Body of pancreas (tissue), 4 donors: Measurements from ENCODE around the gene ATP1A3. TPM values are rescaled to one million over a fixed set of nuclear protein-coding genes. Genes with fewer than 3 reads are reported as not detected.

ENCODE experiments used
- ATAC-seq: fragments of 150-250 bp; one replicate; pipeline ENCODE4 v1.9.1; 2016
- DNase-seq, 4 donors: peaks; one replicate each; pipeline ENCODE4 v3.0.0-alpha.2; 2019
- H3K27ac ChIP-seq, 4 donors: fragments of 200-600 bp; sonication (generic); 1 replicate in 3 of 4; 2 replicates in 1 of 4; pipeline versions ENCODE4 v1.5.1 to v1.6.1; 2016 to 2019; ENCODE audit warnings: mild to moderate bottlenecking in 1 of 4, mixed read lengths in 1 of 4, moderate library complexity in 1 of 4
- H3K27me3 ChIP-seq, 2 donors: fragments of 200-600 bp; sonication (generic); one replicate each; pipeline ENCODE4 v1.6.0; 2016; ENCODE audit warnings: mild to moderate bottlenecking in 1 of 2
- H3K36me3 ChIP-seq, 2 donors: fragments of 200-600 bp; sonication (generic); replicated peaks in 1 of 2; 2 replicates each; pipeline ENCODE4 v1.5.1; 2016; ENCODE audit warnings: low read depth in 2 of 2; ENCODE audit not compliant: insufficient read depth in 1 of 2
- H3K4me1 ChIP-seq: fragments of 200-600 bp; sonication (generic); one replicate; pipeline ENCODE4 v1.6.0; 2016
- H3K4me3 ChIP-seq, 2 donors: fragments of 200-600 bp; sonication (generic); 1 replicate in 1 of 2; 2 replicates in 1 of 2; pipeline ENCODE4 v1.5.1; 2016 to 2019
- H3K9me3 ChIP-seq, 3 donors: fragments of 200-600 bp; sonication (generic); 1 replicate in 2 of 3; 2 replicates in 1 of 3; pipeline ENCODE4 v1.5.1; 2016
- POLR2A ChIP-seq, 3 donors: fragments of 450-650 bp; IDR thresholded peaks; one replicate each; pipeline ENCODE4 v1.6.1; 2016; ENCODE audit warnings: antibody characterized with exemption in 3 of 3, mild to moderate bottlenecking in 2 of 3
- WGBS, 2 donors: methylation state at CpG; one replicate each; pipeline ENCODE4 v1.1.5; 2017; 5-methylcytosine and 5-hydroxymethylcytosine counted together
- intact Hi-C: fragments of 100-400 bp; cut with DNase I; formaldehyde crosslinking; loops from one replicate; pipeline ENCODE4 v1.15.1; 2023
- total RNA-seq, 2 donors: library from RNA; depleted of rRNA; stranded (reverse); fragments of >200 nt; gene quantifications; one replicate each; pipeline ENCODE4 v1.1.0, GENCODE V29; 2016
- TF ChIP-seq, protein P1 (sequence below), 7 experiments: fragments of 450-650 bp in 4 of 7; fragments of 200-600 bp in 3 of 7; sonication (generic) in 3 of 7; IDR thresholded peaks; one replicate each; pipeline ENCODE4 v1.5.1; 2016 to 2019; ENCODE audit warnings: antibody characterized with exemption in 7 of 7

The ATP1A3 gene
- total RNA-seq, 2 donors from 2014 or later: 0.26 TPM; not detected in 1

DNA sequence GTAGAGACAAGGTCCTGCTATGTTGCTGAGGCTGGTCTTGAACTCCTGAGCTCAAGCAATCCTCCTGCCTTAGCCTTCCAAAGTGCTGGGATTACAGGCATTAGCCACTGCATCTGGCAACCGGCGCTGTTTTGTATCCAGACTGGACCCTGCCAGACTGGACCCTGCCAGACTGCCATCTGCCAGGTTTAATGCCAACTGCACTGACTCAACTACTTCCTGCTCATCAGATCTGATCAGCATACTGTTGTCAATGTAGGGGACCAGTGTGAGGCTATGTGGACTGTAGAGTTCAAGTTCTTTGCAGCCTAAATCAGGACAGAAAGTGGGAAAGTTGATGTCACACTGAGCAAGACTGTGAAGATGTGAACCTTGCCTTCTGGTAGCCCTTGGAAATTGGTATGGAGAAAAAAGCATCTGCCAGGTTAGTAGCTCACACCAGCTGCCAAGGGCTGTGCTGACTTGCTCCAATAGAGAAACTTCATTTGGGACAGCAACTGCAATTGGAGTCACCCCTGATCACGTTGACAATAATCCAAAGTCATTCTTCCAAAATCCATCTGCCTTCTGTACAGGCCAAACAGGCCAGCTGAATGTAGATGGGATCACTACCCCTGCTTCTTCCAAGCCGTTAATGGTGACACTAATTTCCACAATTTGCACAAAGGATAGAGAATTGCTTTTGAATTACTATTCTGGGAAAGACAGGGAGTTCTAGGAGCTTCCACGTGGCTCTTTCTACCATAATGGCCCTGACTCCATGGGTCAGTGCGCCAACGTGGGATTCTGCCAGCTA is 36.8 kb upstream of the ATP1A3 start:
- WGBS, 2 donors: 66 to 85% methylated on average over 6 to 7 of the region's 7 CpGs
- Histone ChIP-seq H3K4me1 (no peaks in the 10 kb centered on the region), H3K36me3 (no peaks in the 10 kb centered on the region), H3K27me3 (no peaks in the 10 kb centered on the region), H3K9me3 (no peaks in the 10 kb centered on the region), H3K4me3 (no peak overlapping the region), H3K27ac (no peak overlapping the region)
- TF ChIP-seq POLR2A (IDR thresholded peaks at IDR 0.05): no peak
- TF ChIP-seq, protein P1, sequence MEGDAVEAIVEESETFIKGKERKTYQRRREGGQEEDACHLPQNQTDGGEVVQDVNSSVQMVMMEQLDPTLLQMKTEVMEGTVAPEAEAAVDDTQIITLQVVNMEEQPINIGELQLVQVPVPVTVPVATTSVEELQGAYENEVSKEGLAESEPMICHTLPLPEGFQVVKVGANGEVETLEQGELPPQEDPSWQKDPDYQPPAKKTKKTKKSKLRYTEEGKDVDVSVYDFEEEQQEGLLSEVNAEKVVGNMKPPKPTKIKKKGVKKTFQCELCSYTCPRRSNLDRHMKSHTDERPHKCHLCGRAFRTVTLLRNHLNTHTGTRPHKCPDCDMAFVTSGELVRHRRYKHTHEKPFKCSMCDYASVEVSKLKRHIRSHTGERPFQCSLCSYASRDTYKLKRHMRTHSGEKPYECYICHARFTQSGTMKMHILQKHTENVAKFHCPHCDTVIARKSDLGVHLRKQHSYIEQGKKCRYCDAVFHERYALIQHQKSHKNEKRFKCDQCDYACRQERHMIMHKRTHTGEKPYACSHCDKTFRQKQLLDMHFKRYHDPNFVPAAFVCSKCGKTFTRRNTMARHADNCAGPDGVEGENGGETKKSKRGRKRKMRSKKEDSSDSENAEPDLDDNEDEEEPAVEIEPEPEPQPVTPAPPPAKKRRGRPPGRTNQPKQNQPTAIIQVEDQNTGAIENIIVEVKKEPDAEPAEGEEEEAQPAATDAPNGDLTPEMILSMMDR (IDR thresholded peaks at IDR 0.05): no peak
- ATAC-seq (no peak), DNase-seq (no peak)
- intact Hi-C loops: no loop called here

DNA sequence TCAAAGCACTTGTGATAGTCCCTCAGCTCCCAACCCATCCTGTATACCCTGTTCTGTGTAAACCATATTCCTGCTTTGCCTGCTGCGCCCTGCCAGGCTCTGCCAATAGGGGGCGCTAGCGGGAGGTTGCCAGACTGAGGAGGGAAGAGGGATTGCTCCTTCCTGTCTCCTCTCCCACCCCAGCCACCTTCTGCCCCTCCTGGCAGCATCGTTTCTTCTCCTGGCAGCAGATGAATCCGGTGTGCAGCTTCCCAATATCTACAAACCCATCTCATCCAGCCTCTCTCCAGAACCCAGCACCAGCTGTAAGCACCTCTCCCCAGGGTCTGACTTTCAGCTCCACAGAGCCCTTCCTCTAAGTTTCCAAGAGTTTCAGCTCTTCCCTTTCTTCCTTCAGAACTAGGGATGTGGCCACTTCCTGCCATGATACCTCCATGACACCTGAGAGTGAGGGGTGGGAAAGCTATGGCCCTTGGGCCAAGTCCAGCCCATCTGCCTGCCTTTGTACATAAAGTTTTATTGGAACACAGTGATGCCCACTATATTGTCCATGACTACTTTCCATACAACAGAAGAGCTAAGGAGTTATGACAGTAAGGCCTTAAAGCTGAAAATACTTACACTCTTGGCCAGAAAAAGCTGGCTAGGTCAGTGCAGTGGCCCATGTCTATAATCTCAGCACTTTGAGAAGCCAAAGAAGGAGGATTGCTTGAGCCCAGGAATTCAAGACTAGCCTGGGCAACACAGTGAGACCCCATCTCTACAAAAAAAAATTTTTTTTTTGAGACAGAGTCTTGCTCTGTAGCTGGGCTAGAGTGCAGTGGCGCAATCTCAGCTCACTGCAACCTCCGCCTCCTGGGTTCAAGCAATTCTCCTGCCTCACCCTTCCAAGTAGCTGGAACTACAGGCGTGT is 34.5 kb upstream of the ATP1A3 start:
- TF ChIP-seq, protein P1 (IDR thresholded peaks at IDR 0.05): peak in 1 of 7 experiments; percentile 12
- TF ChIP-seq POLR2A (IDR thresholded peaks at IDR 0.05): no peak
- no peaks in the 10 kb centered on the region for H3K27me3 ChIP-seq
- ATAC-seq (no peak), DNase-seq (no peak)
- H3K4me1 ChIP-seq: no peaks in the 10 kb centered on the region
- H3K27ac ChIP-seq: no peak overlapping the region
- H3K4me3 ChIP-seq: no peak overlapping the region
- H3K9me3 ChIP-seq: no peaks in the 10 kb centered on the region
- H3K36me3 ChIP-seq: no peaks in the 10 kb centered on the region
- 34 to 49% methylated on average over 7 to 8 of the region's 8 CpGs for WGBS, 2 donors
- intact Hi-C loops: no loop called here

DNA sequence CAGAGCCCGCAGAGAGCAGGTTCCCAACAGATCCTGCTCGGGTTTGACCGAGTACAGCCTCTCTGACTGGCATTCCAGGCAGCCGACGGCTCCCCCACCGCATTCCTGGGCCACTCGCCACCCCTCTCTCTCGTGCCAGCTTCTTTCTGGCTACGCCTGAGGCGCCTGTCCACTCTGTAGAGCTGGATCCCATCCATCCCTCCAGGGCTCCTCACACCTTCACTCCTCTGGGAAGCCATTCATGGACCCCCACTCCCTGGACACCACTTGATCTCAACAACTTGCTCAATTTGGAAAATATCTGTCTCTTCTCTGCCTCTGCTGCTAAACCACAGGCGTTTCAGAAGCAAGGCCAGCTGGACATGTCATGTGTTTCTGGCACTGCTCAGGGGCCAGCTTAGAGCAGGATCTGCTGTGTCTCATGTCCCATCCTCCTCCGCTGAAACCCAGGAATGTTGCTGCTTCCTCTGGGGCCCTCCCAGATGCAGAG is 30.6 kb upstream of the ATP1A3 start:
- intact Hi-C loops: no loop called here
- WGBS, 2 donors: 45 to 52% methylated on average over 7 to 12 of the region's 12 CpGs
- Histone ChIP-seq H3K4me1 (no peaks in the 10 kb centered on the region), H3K27ac (no peak overlapping the region), H3K27me3 (no peaks in the 10 kb centered on the region), H3K4me3 (no peak overlapping the region), H3K36me3 (no peaks in the 10 kb centered on the region), H3K9me3 (no peaks in the 10 kb centered on the region)
- ATAC-seq (peak; percentile 33), DNase-seq (peak in 2 of 4 donors; percentile 19 to 31)
- no peak for TF ChIP-seq POLR2A (IDR thresholded peaks at IDR 0.05)
- TF ChIP-seq, protein P1 (IDR thresholded peaks at IDR 0.05): no peak

DNA sequence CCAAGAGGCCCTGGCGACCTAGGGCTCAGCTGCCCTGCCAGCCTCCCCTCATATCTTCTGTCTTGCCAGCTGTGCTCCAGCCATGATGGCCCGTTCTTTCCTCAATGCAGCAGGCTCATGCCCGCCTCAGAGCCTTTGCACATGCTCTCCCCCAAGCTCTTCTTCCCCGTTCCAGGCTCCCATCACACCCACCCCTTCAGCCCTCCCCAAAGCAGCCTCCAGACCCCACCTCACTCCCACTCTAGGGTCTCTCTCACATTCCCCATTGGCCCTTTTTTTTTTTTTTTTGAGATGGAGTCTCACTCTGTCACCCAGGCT is 29.9 kb upstream of the ATP1A3 start:
- no peaks in the 10 kb centered on the region for H3K9me3 ChIP-seq
- no peaks in the 10 kb centered on the region for H3K27me3 ChIP-seq
- ATAC-seq (no peak), DNase-seq (no peak)
- intact Hi-C loops: no loop called here
- no peaks in the 10 kb centered on the region for H3K4me1 ChIP-seq
- no peak for TF ChIP-seq POLR2A (IDR thresholded peaks at IDR 0.05)
- TF ChIP-seq, protein P1 (IDR thresholded peaks at IDR 0.05): no peak
- no peak overlapping the region for H3K27ac ChIP-seq
- 72 to 81% methylated on average over 4 of the region's 4 CpGs for WGBS, 2 donors
- no peaks in the 10 kb centered on the region for H3K36me3 ChIP-seq
- no peak overlapping the region for H3K4me3 ChIP-seq
